GM21737 (cell line): ENCODE data around the gene TMEM81.

Experiments
- ATAC-seq: cut with Tn5 transposase; IDR thresholded peaks from one replicate; pipeline ENCODE4 v1.9.1; 2021; ENCODE audit warnings: mild to moderate bottlenecking, moderate library complexity; ENCODE audit not compliant: unreplicated experiment

Gene TMEM81

GRCh38 chr1:205061227-205061626 is 23.0 kb downstream of the TMEM81 start:
- ATAC-seq, result no peak

DNA sequence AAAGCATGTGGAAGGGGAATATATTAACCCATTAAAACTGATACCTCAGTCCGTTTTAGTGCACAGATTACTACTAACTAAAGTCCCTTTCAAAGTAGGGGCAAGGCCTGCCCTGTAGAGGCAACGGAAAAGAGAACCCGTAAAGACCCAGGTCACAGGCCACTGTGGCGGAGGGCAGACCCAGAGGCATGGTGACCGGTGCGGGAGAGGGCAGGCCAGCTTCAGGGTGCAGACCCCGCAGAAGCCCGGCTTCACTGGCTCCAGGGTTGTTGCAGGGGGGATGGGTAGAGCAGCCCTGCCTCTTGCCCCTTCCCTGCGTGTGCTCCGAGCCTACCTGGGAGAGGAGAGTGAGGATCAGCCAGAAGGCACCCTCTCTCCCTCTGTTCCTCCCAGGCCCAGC is 23.5 kb downstream of the TMEM81 start:
- ATAC-seq, result no peak

DNA sequence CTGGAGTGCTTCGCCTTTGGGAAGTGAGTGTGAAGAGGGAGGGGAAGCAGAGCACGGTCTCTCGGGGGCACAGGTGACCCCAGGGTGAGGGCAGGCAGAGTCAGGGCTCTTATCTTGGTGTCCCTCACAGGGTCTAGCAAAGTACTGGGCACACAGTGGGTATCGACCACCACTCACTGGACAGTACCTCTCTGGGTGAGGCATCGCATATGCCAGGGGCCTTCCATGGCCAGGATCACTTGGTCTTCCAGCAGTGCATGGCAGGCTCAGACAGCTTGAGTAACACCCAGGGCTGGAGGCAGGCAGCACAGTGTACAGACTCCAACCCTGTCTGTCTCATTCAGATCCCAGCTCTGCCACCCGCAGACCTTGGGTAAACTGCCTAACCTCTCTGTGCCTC is 24.6 kb downstream of the TMEM81 start:
- no peak for ATAC-seq

GRCh38 chr1:205058853-205059252 is 25.4 kb downstream of the TMEM81 start:
- ATAC-seq, result no peak

DNA sequence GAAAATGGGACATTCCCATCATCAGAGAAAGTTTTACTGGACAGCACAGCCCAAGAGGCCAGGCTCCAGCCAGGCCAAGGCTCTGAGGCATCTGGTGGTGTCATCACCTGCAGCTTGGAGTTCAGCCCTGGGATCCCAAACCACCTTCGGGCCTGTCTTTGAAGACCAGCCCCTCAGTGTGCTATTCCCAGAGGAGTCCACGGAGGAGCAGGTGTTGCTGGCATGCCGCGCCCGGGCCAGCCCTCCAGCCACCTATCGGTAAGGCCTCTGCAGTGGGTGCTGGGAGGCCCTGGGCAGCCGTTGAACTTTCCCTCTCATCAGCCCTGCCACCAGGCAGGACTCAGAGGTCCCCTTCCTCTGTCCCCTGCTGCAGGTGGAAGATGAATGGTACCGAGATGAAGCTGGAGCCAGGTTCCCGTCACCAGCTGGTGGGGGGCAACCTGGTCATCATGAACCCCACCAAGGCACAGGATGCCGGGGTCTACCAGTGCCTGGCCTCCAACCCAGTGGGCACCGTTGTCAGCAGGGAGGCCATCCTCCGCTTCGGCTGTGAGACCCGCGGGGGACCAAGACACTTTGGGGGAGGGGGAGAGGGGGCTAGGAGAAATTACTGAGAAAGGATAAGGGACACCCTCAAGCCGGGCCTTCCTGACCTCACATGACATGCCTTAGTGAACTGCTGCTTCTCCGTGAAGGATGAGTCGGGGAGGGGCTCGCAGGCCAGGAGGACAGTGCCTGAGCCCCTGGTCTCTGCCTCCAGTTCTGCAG is 26.3 kb downstream of the TMEM81 start:
- ATAC-seq, result no peak

DNA sequence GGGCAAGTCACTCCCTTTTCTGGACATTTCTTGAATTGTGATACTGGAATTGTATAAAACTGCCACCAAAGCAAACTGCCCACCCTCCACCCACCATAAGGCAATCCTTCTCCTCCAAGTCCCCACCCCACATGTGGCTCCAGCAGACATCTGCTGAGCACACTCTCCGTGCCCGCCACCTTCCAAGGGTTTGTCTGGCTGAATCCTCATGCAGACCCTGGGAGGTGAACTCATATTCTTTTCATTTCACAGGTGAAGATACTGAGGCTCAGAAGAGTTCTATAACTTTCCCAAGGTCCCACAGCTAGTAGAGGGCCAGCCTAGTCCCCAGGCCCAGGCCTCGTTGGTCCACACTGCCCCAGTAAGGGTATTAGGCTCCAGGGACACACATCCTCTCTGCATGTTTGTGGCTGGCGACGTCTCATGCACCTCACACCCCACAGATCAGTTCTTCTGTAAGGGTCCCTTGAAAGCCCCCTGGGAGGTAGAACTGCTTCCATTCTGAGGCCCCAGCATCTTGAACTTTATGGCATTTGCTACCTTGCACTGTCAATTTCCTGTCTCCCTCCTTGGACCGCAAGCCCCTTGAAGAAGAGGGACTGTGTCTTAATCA is 27.2 kb downstream of the TMEM81 start:
- no peak for ATAC-seq

- no peak for ATAC-seq
These were observed 28.1 kb downstream of the TMEM81 start for GRCh38 chr1:205056188-205056611.

DNA sequence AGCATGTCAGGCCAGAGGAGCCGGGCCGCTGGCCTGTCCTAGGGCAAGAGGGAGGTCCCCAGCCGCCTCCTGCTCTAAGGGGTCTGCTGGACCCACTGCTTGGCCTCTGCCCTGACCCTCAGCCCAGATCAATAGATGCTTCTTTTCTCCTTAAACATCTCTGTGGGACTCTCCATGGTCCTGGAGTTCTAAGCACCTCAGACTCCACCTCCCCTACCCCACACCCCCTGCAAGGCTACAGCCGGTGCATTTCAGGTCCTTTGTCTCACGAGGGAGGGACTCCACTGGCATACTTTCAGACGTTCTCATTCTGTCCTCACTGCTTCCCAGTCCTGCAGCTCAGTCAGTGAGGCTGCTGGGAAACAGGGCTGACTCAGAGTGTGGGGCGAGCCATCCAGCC is 30.2 kb downstream of the TMEM81 start:
- ATAC-seq, result no peak

DNA sequence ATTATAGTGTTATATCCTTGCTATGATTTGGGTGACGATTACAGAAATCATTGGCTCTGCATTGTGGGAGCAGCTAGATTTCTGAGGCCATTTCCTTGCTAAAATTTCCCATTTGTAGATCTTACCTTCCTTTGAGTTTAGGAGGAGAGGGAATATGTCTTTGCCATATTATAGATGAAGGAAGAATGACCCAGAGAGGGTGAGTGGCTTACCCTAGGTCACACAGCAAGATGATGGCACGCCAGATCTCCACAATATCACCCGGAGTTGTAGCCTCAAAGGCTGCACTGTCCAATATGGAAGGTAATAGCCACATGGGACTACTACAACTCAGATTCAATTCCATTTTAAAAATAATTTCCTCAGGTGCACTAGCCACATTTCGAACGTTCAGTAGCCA is 31.0 kb downstream of the TMEM81 start:
- no peak for ATAC-seq

DNA sequence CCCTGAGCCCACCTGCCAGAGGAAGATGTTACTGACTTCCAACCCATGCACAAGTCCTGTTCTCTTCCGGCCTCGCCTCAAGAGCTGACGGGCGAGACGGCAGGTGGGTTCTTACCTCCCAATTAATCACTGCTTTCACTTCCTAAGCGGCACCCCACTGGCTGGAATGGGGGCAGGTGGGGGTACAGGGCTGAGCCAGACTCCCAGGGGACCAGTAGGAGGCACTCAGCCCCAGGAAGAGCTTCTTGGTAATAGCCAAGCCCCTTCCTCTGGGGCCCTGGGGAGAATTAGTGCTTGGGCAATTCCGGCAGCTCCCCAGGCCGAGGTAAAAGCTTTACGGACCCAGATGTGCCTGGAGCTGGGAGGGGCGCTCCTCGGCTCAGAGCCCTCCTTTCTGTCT is 31.6 kb downstream of the TMEM81 start:
- no peak for ATAC-seq

GRCh38 chr1:205049479-205049878 is 34.8 kb downstream of the TMEM81 start:
- ATAC-seq, result no peak

DNA sequence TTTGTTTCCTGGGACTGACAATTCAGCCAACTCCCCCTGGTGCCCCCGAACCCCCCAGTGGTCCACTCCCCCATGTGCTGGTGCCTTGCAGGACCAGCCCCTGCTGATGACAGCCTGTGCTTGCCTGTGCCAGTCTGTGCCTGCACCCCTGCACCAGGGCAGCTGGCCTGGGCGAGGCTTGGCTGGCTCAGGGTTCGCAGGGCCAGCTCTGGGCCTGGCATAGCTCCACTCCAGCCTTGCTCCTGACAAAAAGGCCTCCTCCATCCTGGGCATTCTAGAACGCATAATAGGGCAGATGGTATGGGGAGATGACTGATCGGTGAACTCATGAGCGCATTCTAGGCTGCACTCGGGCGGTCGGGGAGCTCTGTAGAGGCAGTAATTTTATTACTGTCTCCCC is 35.9 kb downstream of the TMEM81 start:
- no peak for ATAC-seq

- no peak for ATAC-seq
These were observed 36.5 kb downstream of the TMEM81 start for GRCh38 chr1:205047764-205048231.

DNA sequence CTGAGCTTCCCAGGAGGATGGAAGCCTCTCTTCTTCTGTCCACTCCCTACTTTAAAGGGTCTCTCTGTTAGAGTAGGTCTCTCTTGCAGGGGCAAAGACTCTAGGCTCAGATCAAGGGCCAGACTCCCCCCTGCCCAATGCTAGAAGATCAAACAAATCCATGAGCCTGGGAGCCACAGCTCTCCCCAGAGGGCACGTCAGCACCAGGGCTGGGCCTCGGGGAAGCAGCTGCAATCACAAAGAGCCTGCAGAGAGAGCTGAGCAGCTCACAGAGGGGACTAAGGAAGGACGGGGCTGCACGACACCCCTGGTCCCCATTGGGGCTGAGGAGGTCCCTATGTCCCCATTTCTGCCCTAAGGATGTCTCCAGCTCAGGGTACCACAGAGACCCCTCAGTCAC is 37.4 kb downstream of the TMEM81 start:
- no peak for ATAC-seq

DNA sequence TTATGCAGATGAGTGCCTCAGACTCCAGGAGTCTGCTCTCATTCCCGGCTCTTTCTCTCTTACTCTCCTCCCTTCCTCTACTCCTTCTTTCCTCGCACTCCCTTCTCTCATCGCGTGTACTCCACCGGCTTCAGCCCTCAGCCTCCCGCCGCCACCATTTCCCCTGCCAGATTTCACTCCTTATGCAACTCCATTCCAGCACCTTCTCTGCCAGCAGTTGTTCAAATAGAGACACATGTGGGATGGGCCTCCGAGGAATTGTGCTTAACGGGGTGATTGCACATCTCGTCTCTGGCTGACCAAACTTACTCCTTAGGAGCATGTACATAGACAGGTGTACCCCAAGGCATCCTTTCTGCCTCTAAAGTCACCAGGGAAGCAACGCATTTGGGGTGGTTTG is 39.1 kb downstream of the TMEM81 start:
- no peak for ATAC-seq

GRCh38 chr1:205044741-205045140 is 39.5 kb downstream of the TMEM81 start:
- ATAC-seq, result no peak

DNA sequence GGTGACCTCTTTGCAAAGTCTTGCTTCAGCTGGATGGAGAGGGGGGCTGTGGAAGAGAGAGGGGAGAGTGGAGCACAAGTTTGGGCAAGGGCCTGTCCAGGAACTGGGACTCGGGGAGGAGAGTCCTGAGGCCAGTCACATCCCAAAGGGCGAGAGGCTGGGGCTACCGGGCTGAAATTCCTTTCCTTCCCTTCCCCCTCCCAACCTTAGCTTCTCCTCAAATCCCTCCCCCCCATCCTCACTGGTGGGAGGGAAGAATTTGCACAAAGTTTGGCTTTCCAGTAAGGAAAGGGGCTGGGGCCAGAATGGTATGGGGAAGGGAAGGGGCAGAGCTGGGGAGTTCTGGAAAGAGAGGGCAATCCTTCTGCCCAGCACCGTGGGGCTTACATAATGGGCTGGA is 40.4 kb downstream of the TMEM81 start:
- ATAC-seq, result no peak

DNA sequence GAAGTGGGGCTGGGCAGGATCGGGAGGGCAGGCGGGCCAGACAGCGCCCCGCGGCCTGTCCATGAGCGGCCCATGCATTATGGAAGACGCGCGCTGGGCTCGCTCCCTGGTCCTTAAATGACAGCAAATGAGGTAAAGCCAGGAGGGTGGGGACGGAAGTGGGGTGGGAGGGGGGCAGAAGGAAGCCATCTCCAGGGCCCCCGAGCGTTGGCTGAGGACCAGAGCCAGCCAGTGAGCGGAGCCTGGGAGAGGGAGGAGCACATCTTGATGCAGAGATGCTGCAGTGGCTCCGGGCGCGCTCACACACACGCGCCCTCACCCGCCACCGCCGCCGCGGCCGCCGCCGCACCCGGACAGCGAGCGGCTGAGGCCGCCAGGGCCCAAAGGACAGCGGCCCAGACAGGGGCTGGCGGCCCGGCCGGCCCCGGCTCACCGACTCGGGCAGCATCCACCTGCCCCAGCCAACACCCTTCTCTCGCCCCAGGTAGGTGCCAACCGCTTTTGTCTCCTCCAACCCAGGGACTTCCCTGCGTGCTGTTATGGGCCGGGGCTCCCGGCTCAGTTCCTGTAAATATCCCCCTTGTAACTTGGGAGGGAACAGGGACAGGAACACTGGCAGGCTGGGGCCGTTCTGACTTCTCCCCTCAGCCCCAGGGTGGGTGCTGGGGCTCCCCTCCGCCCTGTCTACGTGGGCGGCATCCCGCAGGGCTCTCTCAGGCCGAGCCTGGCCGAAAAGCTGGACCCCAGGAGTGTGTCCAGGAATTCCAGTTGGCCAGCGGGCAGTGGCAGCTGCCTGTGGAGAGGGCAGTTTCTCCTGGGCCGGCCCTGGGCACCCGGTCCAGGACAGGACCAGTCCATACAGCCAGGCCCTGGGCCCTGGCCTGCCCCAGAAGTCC is 41.1 kb downstream of the TMEM81 start, which contains the start of gene CNTN2:
Gene CNTN2 (plus strand): TSS at position 302 of the 896 bp plus-strand sequence. CDS start 9,974 bp downstream, outside the sequence.
- no peak for ATAC-seq

DNA sequence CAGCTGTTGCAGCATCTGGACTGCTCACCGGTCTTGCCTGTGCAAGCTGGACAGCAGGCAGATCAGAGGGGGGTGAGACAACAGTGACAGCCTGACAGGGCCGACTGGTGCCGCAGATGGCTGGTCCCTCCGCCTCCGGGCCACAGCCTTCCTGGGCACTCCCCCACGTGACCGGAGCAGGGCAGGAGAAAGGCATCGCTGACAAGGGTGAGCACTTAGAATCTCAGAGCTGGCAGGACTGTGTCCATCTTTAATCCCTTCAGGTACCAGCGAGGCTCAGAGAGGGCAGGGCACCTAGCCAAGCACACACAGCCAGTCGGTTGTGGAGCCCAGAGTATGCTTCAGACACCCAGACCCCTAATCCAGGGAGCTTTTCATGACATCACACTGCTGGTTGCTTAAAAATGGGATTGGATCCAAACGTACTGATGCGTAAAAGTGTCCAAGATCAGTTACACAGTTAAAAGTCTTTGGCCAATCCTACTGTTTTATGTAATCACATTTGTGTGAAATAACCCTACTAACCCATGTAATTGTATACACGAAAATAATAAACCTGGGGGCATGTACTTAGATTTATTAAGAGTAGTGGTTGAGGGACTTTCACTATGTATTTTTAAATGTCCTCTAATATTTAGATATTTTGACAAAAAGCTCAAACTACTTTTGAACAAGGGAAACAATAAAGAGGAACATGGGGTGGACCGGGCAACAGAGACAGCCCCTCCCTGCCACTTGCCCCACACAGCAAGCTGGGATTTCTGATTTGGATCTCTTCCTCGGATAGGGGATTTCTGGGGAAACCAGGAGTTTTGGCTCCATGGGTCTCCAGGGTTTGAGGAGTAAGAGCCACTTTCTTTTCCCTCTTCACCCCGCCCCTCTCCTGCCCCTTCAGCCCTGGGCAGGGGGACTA is 42.0 kb downstream of the TMEM81 start:
- no peak for ATAC-seq

DNA sequence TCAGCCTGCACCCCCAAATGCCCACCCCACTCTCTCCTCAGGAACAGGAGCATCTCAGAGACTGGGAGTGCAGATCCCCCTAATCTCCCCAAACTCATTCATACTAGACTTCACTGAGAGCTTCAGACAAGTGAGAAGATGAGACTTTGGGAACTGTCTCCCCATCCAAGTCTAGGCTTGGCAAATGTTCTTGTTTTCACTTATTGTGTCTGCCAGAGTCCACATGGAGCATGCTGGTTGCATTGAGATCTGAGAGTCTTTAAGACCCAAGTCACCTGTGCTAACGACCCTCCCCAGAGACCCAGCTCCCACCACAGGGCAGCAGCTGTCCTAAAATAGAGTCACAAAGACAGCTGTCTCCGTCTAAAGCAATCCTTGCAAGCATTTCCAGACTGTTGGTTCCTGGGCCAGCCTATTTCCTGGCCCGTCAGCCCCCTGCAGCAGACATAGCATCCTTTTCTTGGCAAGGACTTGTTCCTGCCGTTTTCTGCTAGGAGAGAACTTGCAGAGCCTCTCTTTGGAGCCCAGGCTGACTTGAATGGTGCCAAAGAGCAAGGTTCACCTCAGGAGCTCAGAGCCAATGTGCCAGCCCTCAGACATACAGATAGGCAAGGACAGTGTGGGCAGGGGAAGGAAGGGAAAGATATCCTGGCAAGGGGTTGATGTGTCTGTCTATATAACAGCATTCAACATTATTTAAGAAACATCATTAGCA is 43.1 kb downstream of the TMEM81 start:
- ATAC-seq, result no peak
